ENCODE results near the gene LRRN1. TPM values are rescaled to one million over a fixed set of nuclear protein-coding genes. Genes with fewer than 3 reads are reported as not detected.

Gene LRRN1
- total RNA-seq, 2 experiments from 2014 or later, result not detected

GRCh38 chr3:3772338-3772737 lies 26.9 kb upstream of the LRRN1 start:
- POLR2A ChIA-PET, result no interaction called here
- no peaks in the 10 kb centered on the region for H3K9me3 ChIP-seq (ENCODE audit: low read length)
- BruUV-seq (replicated peaks), result no TSS peak
- H4K20me1 ChIP-seq (ENCODE audit: insufficient read depth, low read length), result no peaks in the 10 kb centered on the region
- H3K4me2 ChIP-seq (ENCODE audit: low read length), result no peak overlapping the region
- no peaks in the 10 kb centered on the region for H3K36me3 ChIP-seq (ENCODE audit: insufficient read depth, low read length)
- H2AFZ ChIP-seq (ENCODE audit: low read length), result no peak overlapping the region
- CTCF ChIA-PET (ENCODE audit: unreplicated experiment), result no interaction called here
- no peak overlapping the region for H3K27ac ChIP-seq (ENCODE audit: low read depth, low read length, poor library complexity, severe bottlenecking)
- H3K79me2 ChIP-seq (ENCODE audit: insufficient read depth, low read depth, low read length), result no peaks in the 10 kb centered on the region
- intact Hi-C loops (cut with micrococcal nuclease; ENCODE audit: unreplicated experiment), result no loop called here
- no peaks in the 10 kb centered on the region for H3K9me2 ChIP-seq (ENCODE audit: insufficient read depth, low read length)
- no peaks in the 10 kb centered on the region for H3K4me1 ChIP-seq (ENCODE audit: insufficient read depth, low read length, poor library complexity, severe bottlenecking)
- H3K4me3 ChIP-seq (ENCODE audit: low read depth, low read length, poor library complexity, severe bottlenecking), result no peak overlapping the region
- TF ChIP-seq, protein P1, sequence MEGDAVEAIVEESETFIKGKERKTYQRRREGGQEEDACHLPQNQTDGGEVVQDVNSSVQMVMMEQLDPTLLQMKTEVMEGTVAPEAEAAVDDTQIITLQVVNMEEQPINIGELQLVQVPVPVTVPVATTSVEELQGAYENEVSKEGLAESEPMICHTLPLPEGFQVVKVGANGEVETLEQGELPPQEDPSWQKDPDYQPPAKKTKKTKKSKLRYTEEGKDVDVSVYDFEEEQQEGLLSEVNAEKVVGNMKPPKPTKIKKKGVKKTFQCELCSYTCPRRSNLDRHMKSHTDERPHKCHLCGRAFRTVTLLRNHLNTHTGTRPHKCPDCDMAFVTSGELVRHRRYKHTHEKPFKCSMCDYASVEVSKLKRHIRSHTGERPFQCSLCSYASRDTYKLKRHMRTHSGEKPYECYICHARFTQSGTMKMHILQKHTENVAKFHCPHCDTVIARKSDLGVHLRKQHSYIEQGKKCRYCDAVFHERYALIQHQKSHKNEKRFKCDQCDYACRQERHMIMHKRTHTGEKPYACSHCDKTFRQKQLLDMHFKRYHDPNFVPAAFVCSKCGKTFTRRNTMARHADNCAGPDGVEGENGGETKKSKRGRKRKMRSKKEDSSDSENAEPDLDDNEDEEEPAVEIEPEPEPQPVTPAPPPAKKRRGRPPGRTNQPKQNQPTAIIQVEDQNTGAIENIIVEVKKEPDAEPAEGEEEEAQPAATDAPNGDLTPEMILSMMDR (conservative IDR thresholded peaks at IDR 0.05; ENCODE audit: low read length), result no peak
- TF ChIP-seq EZH2phosphoT487 (IDR thresholded peaks at IDR 0.05; ENCODE audit: borderline replicate concordance, low read depth, low read length), result no peak
- DNase-seq (ENCODE audit: low spot score), result no peak

DNA sequence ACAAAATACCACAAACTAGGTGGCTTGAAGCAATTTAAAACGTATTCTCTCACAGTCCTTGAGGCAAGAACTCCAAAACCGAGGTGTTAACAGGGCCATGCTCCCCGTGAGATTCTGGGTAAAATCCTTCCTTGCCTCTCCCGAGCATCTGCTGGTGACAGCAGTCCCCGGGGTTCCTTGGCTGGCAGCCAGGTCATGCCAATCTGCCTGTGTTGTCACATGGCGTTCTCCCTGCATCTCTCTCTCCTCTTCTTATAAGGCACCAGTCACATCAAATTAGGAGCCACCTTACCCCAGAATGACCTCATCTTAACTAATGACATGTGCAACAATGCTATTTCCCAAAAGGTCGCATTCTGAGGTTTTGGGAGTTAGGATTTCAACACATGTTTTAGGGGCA lies 26.3 kb upstream of the LRRN1 start:
- TF ChIP-seq, protein P1 (conservative IDR thresholded peaks at IDR 0.05; ENCODE audit: low read length), result no peak
- no peak for TF ChIP-seq EZH2phosphoT487 (IDR thresholded peaks at IDR 0.05; ENCODE audit: borderline replicate concordance, low read depth, low read length)
- Histone ChIP-seq H3K4me1 (ENCODE audit: insufficient read depth, low read length, poor library complexity, severe bottlenecking) (no peaks in the 10 kb centered on the region), H3K9me3 (ENCODE audit: low read length) (no peaks in the 10 kb centered on the region), H3K4me2 (ENCODE audit: low read length) (no peak overlapping the region), H3K27ac (ENCODE audit: low read depth, low read length, poor library complexity, severe bottlenecking) (no peak overlapping the region), H3K36me3 (ENCODE audit: insufficient read depth, low read length) (no peaks in the 10 kb centered on the region), H3K9me2 (ENCODE audit: insufficient read depth, low read length) (no peaks in the 10 kb centered on the region), H4K20me1 (ENCODE audit: insufficient read depth, low read length) (no peaks in the 10 kb centered on the region), H3K4me3 (ENCODE audit: low read depth, low read length, poor library complexity, severe bottlenecking) (no peak overlapping the region), H2AFZ (ENCODE audit: low read length) (no peak overlapping the region), H3K79me2 (ENCODE audit: insufficient read depth, low read depth, low read length) (no peaks in the 10 kb centered on the region)
- ChIA-PET CTCF (ENCODE audit: unreplicated experiment) (no interaction called here), POLR2A (no interaction called here)
- no peak for DNase-seq (ENCODE audit: low spot score)
- BruUV-seq (replicated peaks), result no TSS peak
- intact Hi-C loops (cut with micrococcal nuclease; ENCODE audit: unreplicated experiment), result no loop called here

DNA sequence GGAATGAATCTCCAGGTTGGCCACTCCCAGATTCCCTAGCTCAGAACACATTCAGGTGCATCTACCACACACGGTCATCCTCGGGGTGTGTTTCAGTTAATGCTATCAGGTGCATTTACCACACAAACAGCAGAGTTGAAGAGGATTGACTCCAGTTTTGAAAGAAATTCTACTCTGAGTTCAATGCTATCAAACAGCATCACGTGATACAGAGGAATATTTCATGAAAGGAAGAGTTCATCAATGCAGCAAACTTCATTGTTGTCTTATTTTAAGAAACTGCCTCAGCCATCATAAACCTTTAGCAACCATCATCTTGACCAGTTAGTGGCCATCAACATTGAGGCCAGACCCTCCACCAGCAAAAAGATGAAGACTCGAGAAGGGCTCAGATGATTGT lies 22.6 kb upstream of the LRRN1 start:
- no peak overlapping the region for H3K27ac ChIP-seq (ENCODE audit: low read depth, low read length, poor library complexity, severe bottlenecking)
- H3K79me2 ChIP-seq (ENCODE audit: insufficient read depth, low read depth, low read length), result no peaks in the 10 kb centered on the region
- H2AFZ ChIP-seq (ENCODE audit: low read length), result no peak overlapping the region
- intact Hi-C loops (cut with micrococcal nuclease; ENCODE audit: unreplicated experiment), result no loop called here
- CTCF ChIA-PET (ENCODE audit: unreplicated experiment), result no interaction called here
- BruUV-seq (replicated peaks), result no TSS peak
- H3K36me3 ChIP-seq (ENCODE audit: insufficient read depth, low read length), result no peaks in the 10 kb centered on the region
- H3K4me3 ChIP-seq (ENCODE audit: low read depth, low read length, poor library complexity, severe bottlenecking), result no peak overlapping the region
- POLR2A ChIA-PET, result interaction anchor here (0.5 kb wide), 1 partner anchor 179 kb away, joined by 3 read pairs; no protein-coding TSS in a partner anchor
- H3K9me2 ChIP-seq (ENCODE audit: insufficient read depth, low read length), result no peaks in the 10 kb centered on the region
- no peak overlapping the region for H3K4me2 ChIP-seq (ENCODE audit: low read length)
- no peaks in the 10 kb centered on the region for H3K4me1 ChIP-seq (ENCODE audit: insufficient read depth, low read length, poor library complexity, severe bottlenecking)
- DNase-seq (ENCODE audit: low spot score), result no peak
- H3K9me3 ChIP-seq (ENCODE audit: low read length), result no peaks in the 10 kb centered on the region
- TF ChIP-seq EZH2phosphoT487 (IDR thresholded peaks at IDR 0.05; ENCODE audit: borderline replicate concordance, low read depth, low read length), result no peak
- TF ChIP-seq, protein P1 (conservative IDR thresholded peaks at IDR 0.05; ENCODE audit: low read length), result no peak
- no peaks in the 10 kb centered on the region for H4K20me1 ChIP-seq (ENCODE audit: insufficient read depth, low read length)
